Tibial nerve (tissue), 3 donors: Measurements from ENCODE around the gene CRACR2A.

Experiments used
- CTCF ChIP-seq, 5 experiments: fragments of 200-600 bp in 3 of 5; fragments of 450-650 bp in 2 of 5; sonication (generic) in 3 of 5; IDR thresholded peaks; one replicate each; pipeline ENCODE4 v1.5.1; 2016 to 2019; ENCODE audit warnings: antibody characterized with exemption in 5 of 5, mild to moderate bottlenecking in 3 of 5, moderate library complexity in 2 of 5
- POLR2A ChIP-seq, 2 donors: fragments of 450-650 bp; IDR thresholded peaks; one replicate each; pipeline ENCODE4 v1.6.1; 2017; ENCODE audit warnings: antibody characterized with exemption in 2 of 2, mild to moderate bottlenecking in 2 of 2, moderate library complexity in 2 of 2

- TF ChIP-seq POLR2A (IDR thresholded peaks at IDR 0.05) (no peak), CTCF (IDR thresholded peaks at IDR 0.05) (no peak)
These were observed 124.3 kb downstream of the CRACR2A start for GRCh38 chr12:3628629-3629028.
